NCI-H2107 treated with DMSO at 0.1 percent for 48 hours (cell line): ENCODE data around the gene IRGC.
"Not testable (repeated sequence)": the region's sequence is repeated elsewhere in the genome, so short reads cannot be mapped to it uniquely, and the experiment has no call there.

ENCODE experiments used
- DNase-seq: peaks from one replicate; lab custom pipeline; 2025; ENCODE audit not compliant: unreplicated experiment; lab: John Stamatoyannopoulos, UW

IRGC gene, protein sequence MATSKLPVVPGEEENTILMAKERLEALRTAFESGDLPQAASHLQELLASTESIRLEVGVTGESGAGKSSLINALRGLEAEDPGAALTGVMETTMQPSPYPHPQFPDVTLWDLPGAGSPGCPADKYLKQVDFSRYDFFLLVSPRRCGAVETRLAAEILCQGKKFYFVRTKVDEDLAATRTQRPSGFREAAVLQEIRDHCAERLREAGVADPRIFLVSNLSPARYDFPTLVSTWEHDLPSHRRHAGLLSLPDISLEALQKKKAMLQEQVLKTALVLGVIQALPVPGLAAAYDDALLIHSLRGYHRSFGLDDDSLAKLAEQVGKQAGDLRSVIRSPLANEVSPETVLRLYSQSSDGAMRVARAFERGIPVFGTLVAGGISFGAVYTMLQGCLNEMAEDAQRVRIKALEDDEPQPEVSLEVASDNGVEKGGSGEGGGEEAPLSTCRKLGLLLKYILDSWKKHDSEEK

DNA sequence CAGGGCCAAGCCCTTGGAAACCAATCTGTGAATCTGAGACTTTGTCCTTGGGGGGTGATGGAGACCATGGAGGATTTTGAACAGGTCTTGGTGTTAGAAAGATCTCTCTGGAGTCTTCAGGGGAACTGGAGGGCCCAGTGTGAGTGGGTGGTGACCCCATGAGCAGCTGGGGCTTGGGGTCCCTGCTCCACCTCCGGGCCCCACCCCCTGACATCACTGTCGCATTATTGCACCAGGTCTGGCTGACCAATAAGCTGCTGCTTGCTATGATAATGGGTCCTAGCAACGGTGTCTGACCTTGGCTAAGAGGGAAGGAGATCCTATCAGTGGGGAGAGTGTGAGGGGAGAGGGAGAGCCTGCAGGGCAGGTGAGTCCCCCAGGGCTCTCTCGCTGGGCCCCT is at the start of gene IRGC:
IRGC (plus strand) TSS at position 301 of the 400 bp plus-strand sequence. CDS start 2,483 bp downstream, outside the sequence.
- DNase-seq: no peak

DNA sequence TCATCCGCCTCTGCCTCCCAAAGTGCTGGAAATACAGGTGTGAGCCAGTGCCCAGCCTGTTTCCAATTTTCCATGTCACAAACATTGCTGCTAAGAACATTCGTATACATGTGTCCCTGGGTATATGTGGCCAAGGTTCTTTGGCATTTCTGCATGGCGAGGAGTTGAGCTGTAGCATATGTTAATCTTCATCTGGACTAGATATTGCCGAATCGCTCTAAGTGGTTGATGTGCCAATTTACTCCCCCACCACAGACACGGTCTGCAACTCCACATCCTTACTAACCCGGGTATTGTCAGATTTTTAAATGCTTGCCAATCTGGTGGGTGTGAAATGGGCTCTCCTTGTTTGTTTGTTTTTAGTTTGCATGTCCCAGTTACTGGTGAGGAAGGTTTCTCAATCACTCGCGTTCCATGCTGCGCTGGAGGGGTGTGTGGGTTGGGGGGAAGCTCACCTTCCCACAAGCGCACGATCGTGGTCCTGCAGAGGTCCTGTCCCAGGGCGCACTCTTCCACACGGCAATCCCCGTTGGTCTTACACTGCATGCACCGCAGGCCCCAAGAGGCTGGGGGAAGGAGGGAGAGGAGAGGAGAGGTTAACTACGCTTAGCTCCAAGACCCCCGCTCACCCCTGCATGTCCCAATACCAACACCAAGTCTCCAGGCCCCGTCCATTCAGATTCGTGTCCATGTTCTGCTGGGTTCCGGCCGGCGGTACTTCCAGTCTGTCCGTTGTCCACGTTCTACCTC is 48.6 kb upstream of the IRGC start:
- no peak for DNase-seq

DNA sequence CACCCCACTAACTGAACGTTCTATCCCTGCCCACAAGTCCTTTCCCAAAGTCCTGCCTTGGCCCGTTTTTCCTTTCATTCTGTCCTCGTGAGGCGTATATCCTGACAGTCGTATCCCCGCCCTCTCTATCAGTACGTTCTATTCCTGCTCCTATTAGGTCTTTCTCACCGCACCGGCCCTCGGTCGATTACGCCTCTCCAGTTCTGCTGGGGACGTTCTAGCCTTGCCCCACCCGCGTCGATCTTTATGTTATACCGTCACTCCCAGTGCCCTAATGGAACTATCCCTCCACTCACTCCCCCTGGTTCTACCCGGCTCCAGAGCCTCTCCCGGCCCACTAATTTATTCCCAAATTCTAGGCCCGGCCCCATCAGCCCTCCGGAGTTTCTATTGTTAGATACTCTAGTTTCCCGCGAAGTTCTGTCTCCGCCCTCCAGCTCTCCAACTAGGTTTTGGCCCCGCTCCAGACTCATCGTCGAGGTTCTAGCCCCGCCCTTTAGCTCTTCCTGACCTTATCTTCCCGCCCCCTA is 47.9 kb upstream of the IRGC start:
- DNase-seq: peak; percentile 65

DNA sequence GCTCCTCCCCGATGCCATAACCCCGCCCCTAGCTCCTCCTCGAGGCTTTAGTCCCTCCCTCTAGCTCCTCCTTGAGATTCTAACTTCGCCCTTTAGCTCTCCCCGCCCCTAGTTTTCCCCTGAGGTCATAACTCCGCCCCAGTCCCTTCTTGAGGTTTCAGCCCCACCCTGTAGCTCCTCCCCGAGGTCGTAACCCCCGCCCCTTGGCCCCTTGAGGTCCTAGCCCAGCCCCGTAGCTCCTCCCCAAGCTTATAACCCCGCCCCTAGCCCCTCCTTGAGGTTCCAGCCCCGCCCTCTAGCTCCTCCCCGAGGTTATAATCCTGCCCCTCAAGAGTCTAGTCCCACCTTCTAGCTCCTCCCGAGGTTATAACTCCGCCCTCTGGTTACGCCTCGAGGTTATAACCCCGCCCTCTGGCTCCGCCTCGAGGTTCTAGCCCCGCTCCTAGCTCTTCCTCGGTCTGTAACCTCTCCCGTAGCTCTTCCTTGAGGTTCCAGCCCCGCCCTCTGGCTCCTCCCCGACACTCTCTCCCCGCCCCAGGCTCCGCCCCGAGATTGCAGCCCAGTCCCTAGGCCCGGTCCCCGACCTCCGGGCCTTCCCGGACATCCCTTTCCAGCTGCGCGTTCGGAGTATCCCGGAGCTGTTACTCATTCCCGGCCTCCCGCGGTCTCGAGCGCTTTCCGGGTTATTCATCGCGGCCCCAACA is 47.3 kb upstream of the IRGC start:
- peak; percentile 95 for DNase-seq

DNA sequence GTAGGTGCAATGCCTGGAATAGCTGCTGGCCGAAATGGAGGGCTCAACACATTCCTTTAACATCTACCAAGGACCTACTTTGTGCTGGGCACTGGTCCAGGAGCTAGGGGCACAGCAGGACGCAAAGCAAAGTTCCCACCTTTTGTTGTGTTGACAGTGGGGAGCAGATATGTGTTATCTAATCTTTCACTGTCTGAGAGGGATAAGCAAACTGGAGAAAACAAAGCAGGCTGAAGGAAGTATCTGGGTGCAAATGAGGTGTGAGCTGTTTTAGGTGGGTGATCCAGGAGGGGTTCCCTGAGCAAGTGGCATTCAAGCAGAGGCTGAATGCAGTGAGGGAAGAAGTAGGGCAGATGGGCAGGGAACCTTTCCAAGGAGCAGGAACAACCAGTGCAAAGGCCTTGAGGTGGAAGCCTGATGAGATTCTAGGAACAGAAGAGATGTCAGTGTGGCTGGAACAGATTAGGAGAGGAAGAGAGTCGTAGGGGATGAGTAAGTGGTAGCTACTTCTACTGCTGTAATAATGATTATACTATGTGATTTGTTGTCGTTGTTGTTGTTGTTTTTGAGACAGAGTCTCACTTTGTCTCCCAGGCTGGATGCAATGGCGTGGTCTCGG is 43.7 kb upstream of the IRGC start:
- DNase-seq: no peak

DNA sequence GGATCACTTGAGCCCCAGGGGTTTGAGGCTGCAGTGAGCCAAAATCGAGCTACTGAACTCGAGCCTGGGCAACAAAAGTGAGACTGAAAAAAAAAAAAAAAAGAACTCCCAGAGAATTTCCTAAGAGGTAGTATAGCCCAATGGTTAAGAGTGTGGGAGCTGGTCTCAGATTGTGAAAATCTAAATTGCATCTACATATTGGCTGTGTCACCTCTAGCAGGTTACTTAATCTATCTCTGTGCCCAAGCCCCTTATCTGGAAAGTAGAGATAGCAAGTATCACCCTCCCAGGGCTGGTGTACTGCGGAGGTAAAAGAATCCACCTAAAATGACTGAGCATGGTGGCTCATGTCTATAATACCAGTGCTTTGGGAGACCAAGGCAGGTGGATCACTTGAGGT is 42.2 kb upstream of the IRGC start:
- no peak for DNase-seq

DNA sequence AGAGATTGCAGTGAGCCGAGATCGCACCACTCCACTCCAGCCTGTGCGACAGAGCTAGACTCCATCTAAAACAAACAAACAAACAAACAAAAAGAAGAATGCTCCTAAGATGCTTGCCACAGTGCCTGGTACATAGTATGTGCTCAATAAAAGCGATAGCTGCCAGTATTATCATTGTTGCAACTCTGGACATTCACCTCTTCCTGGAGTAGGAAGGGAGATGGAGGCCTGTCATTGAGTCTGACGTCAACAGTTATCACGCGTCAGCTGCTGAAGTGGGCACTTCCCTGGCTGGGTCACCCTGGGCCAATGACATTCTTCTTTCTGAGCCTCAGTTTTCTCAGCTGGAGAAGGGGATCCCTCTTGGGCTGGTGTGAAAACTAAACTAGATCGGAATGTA is 41.7 kb upstream of the IRGC start:
- DNase-seq: no peak

DNA sequence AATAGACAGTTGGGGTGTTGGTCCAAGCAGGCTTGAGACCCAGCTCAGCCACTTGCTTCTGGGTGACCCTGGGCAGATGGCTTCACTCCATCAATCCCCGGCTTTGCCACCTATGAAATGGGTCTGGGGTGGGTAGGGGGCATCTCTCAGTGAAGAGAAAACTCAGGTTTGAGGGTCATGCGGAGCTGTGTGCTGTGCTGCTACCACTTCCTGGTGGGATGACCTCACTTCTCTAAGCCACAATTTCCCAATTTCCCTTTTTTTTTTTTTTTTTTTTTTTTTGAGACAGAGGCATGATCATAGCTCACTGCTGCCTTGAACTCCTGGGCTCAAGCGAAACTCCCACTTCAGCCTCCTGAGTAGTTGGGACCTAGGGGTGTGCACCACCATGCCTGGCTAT is 41.3 kb upstream of the IRGC start:
- no peak for DNase-seq

DNA sequence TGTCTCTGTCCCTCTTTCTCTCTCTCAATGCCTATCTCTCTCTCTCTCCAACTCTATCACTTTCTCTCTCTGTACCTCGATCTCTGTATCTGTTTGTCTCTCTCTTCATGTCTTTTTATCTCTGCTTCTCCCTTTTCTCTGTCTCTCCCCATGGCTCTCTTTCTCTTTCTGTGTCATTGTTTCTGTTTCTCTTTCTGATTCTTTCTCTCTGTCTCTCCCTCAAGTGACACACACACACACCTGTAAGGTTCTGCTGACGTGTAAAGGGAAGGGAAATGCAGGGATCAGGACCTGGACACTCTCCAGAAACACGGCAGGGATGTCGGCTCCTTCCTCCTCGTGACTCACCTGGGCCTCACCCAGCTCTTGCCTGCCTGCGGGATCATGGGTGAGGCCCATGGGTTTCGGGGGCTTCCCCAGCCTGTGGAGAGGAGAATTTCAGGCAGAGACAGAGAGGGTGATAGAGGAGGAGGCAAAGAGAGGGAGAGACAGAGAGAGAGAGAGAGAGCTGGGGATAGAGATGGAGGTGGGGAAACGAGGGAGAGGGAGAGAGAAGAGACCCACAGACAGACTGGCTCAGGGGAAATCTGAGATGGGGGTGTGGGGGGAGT is 40.5 kb upstream of the IRGC start:
- peak; percentile 14 for DNase-seq

DNA sequence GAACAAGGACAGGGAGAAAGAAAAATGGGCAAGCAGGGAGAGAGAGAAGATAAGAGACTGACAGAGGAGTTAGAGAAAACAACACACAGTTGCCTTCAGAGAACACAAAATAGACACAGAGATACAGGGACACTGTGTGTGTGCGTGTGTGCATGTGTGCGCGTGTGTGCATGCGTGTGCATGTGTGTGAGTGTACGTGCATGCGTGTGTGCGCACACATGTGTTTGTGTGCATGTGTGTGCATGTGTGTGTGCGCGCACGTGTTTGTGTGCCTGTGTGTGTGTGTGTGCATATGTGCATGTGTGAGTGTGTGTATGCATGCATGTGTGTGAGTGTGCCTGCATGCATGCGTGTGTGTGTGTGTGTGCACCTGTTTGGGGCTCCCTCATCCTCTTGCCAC is 40.0 kb upstream of the IRGC start:
- no peak for DNase-seq

DNA sequence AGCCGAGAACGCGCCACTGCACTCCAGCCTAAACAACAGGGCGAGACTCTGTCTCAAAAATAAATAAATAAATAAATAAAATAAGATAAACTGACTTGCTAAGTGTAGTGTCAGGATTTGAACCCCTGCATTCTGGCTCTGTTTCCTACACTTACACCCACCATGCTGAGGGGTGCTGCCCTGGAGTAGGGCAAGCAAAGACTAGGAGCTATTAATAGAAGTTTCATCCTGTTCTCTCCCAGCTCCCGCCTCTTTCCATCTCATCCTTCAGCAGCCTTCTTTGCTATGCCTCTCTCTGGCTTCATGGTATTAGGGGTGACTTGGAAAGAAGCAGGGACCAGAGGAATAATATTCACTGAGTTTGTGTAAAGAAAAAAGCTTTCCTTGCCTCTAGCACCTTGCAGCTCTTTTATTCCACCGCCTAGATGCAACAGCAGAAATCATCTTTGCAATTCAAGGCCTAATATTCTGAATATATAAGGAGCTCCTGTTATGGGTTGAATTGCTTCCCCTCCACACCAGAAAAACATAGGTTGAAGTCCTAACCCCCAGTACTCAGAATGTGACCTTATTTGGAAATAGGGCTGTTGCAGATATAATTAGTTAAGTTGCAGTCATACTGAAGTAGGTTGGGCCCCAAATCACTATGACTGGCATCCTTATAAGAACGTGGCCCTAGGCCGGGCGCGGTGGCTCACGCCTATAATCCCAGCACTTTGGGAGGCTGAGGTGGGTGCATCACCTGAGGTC is 37.2 kb upstream of the IRGC start:
- no peak for DNase-seq

DNA sequence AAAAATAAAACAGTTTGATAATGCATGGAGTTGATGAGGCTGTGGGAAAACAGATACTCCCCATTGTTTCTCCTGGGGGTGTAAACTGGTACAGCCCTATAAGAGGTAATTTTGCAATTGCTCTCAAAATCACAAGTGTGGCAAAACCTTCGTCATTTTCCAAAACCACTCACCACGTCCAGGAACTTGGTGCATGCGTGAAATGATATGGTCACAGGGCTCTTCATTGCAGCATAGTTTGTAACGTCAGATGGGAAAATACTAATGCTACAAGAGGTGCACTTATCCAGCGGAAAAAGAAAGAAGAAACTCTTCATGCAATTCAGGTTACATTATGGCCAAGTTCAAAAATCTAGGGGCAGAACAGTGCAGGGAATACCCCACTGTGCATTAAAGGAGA is 34.1 kb upstream of the IRGC start:
- DNase-seq: no peak

DNA sequence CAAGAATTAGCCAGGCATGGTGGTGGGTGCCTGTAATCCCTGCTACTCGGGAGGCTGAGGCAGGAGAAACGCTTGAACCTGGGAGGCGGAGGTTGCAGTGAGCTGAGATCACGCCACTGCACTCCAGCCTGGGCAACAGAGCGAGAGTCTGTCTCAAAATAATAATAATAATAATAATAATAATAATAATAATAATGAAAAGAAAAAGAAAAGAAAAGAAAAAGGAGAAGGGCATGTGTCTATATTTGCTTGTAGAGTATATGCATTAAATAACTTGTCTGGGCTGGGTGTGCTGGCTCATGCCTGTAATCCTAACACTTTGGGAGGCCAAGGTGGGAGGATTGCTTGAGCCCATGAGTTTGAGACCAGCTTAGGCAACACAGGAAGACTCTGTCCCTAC is 33.6 kb upstream of the IRGC start:
- not testable (repeated sequence) for DNase-seq

DNA sequence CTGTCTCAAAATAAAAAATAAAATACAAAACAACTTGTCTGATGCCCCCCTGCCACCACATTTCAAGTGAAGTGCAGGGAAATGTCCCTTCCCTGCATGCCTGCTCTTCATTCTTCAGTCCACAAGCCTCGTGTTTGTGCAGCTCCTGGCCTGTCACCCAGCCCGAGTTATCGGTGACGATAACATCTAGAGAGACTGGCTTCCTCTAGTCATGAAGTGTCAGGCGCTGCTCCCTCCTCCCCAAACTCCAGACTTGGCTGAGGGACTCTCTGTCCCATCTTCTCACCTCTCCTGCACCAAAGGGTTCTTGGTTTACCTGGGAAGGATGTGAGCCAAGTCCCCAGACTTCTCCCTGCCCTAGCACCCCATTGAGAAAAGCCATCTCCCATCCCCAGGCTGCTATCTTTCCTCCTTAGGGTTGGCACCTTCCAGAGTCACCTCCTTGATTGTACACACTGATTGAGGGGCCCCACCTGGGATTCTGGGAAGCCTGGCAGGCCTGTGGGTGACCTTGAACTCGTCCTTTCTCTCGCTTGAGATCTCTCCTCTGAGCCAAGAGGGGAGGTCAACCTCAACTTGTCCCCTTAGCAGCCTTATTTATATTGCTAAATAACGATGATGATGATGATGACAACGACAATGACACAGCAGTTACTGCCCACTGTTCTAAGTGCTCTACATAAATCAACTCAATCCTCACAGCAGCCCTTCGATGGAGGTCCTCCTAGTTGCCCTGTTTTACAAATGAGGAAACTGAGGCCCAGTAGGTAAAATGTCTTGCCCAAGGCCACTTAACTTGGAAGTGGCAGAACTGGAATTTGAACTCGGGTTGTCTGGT is 32.8 kb upstream of the IRGC start:
- DNase-seq: no peak

DNA sequence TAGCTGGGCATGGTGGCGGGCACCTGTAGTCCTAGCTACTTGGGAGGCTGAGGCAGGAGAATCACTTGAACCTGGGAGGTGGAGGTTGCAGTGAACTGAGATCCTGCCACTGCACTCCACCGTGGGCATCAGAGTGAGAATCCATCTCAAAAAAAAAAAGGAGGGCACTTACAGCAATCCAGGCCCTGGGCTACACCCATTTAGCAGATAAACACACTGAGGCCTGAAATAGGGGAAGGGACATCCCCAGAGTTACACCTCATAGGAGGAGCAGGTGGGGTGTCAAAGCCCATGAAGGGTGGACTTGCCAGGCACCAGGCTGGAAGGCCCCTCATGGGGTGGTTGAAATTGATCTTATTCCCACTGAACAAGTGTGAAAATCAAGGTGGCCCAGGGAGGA is 32.0 kb upstream of the IRGC start:
- DNase-seq: no peak

DNA sequence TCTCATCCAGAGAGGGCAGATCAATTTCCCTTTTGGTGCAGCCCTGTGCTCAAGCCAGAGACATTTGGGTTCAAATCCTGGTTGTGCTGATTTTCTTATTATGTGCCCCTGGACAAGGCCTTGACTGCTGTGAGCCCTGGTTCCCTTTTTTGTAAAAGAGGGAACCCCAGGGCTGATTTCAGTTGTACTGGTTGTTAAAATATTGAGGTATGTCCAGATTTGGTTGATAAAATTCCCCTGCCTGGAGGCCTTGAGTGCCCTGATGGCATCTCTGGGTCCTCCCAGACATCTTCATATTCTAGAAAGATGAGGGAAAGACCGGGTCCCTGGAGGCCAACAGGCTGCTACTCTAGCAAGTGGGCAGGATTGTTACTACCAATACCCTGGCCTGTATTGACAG is 31.6 kb upstream of the IRGC start:
- no peak for DNase-seq

DNA sequence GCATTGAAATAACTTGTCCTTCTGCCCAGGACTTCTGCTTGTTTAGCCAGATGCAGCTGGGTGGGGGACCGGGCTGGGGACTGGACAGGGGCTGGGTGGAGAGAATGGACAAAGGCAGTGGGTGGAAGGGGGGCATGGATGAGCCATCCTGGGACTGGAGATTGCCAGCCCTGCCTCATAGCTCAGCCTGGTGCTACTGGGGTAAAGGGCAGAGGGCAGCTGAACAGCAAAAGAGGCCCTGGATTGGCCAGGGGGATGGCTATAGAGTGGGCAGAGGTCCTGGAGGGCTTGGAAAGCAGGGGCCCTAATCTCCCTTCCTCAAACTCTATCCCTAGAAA is 28.2 kb upstream of the IRGC start:
- DNase-seq: no peak

DNA sequence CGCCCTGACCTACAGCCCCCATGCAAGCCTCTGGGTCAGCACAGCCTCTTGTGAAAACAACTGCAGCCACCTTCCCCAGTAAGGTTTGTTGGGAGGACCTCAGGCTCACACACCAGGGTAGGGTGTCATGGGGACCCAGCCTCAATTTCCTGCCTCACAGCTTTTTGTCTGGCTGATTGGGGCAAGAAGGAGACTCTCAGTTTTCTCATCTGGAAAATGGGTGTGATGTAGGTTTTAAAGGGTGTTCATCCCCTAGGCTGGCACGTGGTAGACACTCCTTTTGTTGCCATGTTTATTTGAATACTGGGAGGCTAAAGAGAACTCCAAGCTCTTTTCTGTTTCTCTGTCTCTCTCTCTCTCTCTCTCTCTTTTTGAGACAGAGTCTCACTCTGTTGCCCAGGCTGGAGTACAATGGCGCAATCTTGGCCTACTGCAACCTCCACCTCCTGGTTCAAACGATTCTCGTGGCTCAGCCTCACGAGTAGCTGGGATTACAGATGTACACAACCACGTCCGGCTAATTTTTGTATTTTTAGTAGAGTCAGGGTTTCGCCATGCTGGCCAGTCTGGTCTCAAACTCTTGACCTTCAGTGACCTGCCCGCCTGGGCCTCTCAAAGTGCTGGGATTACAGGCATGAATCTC is 27.7 kb upstream of the IRGC start:
- no peak for DNase-seq

DNA sequence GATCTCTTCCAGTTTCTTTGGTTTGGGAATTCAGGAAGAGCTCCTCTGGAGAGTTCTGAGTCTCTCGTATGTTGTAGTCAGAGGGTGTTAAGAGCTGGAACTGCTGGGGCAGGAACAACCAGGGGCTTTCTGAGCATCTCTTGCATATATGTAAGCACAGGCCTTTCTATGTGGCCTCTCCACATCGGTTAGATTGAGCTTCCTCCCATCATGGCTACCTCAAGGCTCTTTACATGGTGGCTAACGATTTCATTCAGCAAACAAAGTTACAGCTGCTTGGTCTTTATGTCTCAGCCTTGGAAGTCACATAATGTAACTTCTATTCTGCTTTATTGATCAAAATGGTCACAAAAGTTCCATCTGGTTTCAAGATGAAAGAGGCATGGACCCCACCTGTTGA is 25.4 kb upstream of the IRGC start:
- no peak for DNase-seq
